H1 (cell line): ENCODE measurements around the gene SHROOM3. TPM values are rescaled to one million over a fixed set of nuclear protein-coding genes. Genes with fewer than 3 reads are reported as not detected.

Experiments
- CTCF ChIA-PET: fragments of 300-600 bp; sonication (Branson Sonifier 250); formaldehyde crosslinking; loops from one replicate; lab custom pipeline; 2021; ENCODE audit not compliant: partially characterized antibody; lab: Charles Lee
- POLR2A ChIA-PET: fragments of 300-600 bp; sonication (Branson Sonifier 250); formaldehyde crosslinking; loops from one replicate; lab custom pipeline; 2021; ENCODE audit warnings: inconsistent platforms; ENCODE audit not compliant: partially characterized antibody; lab: Charles Lee
- DNase-seq, 2 experiments: peaks; one replicate each; pipeline versions ENCODE4 v3.0.0 to v3.0.0-alpha.2; 2010 to 2022; ENCODE audit warnings: low spot score in 2 of 2, low read depth in 1 of 2, mixed read lengths in 1 of 2
- FAIRE-seq: peaks from 2 replicates; lab custom pipeline; 2011; peaks lifted over from hg19 to GRCh38; lab: Jason Lieb, UNC
- H2AFZ ChIP-seq: 2 replicates; pipeline ENCODE4 v1.8.1; 2012; ENCODE audit warnings: low read length, inconsistent platforms
- H2AK5ac ChIP-seq: 2 replicates; pipeline ENCODE4 v1.6.1; 2013; ENCODE audit warnings: low read depth, low read length
- H2BK120ac ChIP-seq: replicated peaks from 2 replicates; pipeline ENCODE3; 2013; ENCODE audit warnings: low read depth, low read length, inconsistent platforms
- H2BK12ac ChIP-seq: 2 replicates; pipeline ENCODE4 v1.6.1; 2013; ENCODE audit warnings: low read depth, low read length
- H2BK15ac ChIP-seq: 2 replicates; pipeline ENCODE4 v1.6.1; 2013; ENCODE audit warnings: low read length
- H2BK20ac ChIP-seq: 2 replicates; pipeline ENCODE4 v1.6.1; 2013; ENCODE audit warnings: low read length
- H2BK5ac ChIP-seq: 2 replicates; pipeline ENCODE4 v1.6.1; 2013; ENCODE audit warnings: low read depth, low read length
- H3K14ac ChIP-seq: 2 replicates; pipeline ENCODE4 v1.6.1; 2013; ENCODE audit warnings: inconsistent platforms; ENCODE audit not compliant: insufficient read length
- H3K18ac ChIP-seq: 2 replicates; pipeline ENCODE4 v1.6.1; 2013; ENCODE audit warnings: low read length; ENCODE audit errors: extremely low read depth
- H3K23ac ChIP-seq: 2 replicates; pipeline ENCODE4 v1.6.1; 2013; ENCODE audit warnings: inconsistent platforms; ENCODE audit not compliant: insufficient read length
- H3K23me2 ChIP-seq: 2 replicates; pipeline ENCODE4 v1.6.1; 2013; ENCODE audit warnings: low read depth, low read length
- H3K27ac ChIP-seq: 2 replicates; pipeline ENCODE4 v1.6.1; 2011; ENCODE audit warnings: low read depth, low read length, inconsistent platforms
- H3K27me3 ChIP-seq, 4 experiments: replicated peaks in 1 of 4; 1 replicate in 1 of 4; 2 replicates in 3 of 4; pipeline versions ENCODE4 v1.6.1 to v1.8.1; 2011 to 2013; ENCODE audit warnings: low read length in 3 of 4, mild to moderate bottlenecking in 3 of 4, inconsistent platforms in 2 of 4, mixed read lengths in 2 of 4, moderate library complexity in 1 of 4; ENCODE audit not compliant: control insufficient read depth in 3 of 4, insufficient read depth in 3 of 4; ENCODE audit errors: extremely low read depth in 1 of 4
- H3K36me3 ChIP-seq, 4 experiments: 2 replicates each; pipeline versions ENCODE4 v1.6.1 to v1.8.1; 2011 to 2013; ENCODE audit warnings: mild to moderate bottlenecking in 4 of 4, low read length in 3 of 4, moderate library complexity in 2 of 4, control low read depth in 1 of 4, inconsistent platforms in 1 of 4; ENCODE audit not compliant: insufficient read depth in 4 of 4, control insufficient read depth in 2 of 4
- H3K4ac ChIP-seq: replicated peaks from 2 replicates; pipeline ENCODE3; 2013; ENCODE audit warnings: low read length, low read depth, mixed read lengths, inconsistent platforms; ENCODE audit not compliant: insufficient read length
- H3K4me1 ChIP-seq, 4 experiments: replicated peaks in 1 of 4; 1 replicate in 1 of 4; 2 replicates in 3 of 4; pipeline versions ENCODE4 v1.6.1 to v1.8.1; 2011 to 2013; ENCODE audit warnings: low read length in 3 of 4, inconsistent platforms in 2 of 4, mixed read lengths in 1 of 4; ENCODE audit not compliant: insufficient read depth in 4 of 4, control insufficient read depth in 3 of 4
- H3K4me2 ChIP-seq, 2 experiments: 2 replicates each; pipeline versions ENCODE4 v1.6.1 to v1.8.1; 2011 to 2013; ENCODE audit warnings: low read depth in 2 of 2, low read length in 2 of 2, control low read depth in 1 of 2, inconsistent platforms in 1 of 2, mild to moderate bottlenecking in 1 of 2; ENCODE audit not compliant: insufficient read depth in 1 of 2
- H3K4me3 ChIP-seq, 4 experiments: fragments of 200-600, 300-600 bp in 1 of 4; sonication (generic), shearing (Covaris generic), sonication (Bioruptor Twin) in 1 of 4; 2 replicates each; pipeline versions ENCODE4 v1.5.1 to v1.8.1; 2011 to 2016; ENCODE audit warnings: low read length in 4 of 4, low read depth in 3 of 4, control low read depth in 2 of 4, inconsistent platforms in 2 of 4, mild to moderate bottlenecking in 2 of 4, mixed read lengths in 1 of 4, moderate library complexity in 1 of 4; ENCODE audit not compliant: insufficient read depth in 2 of 4; ENCODE audit errors: extremely low read depth in 1 of 4
- H3K56ac ChIP-seq: replicated peaks from 2 replicates; pipeline ENCODE3; 2013; ENCODE audit warnings: low read depth, mild to moderate bottlenecking, mixed read lengths, low read length, inconsistent platforms; ENCODE audit not compliant: insufficient read length
- H3K79me1 ChIP-seq: 2 replicates; pipeline ENCODE4 v1.6.1; 2013; ENCODE audit warnings: low read depth, low read length, control low read depth
- H3K79me2 ChIP-seq, 2 experiments: 2 replicates each; pipeline versions ENCODE4 v1.6.1 to v1.8.1; 2012 to 2013; ENCODE audit warnings: low read length in 2 of 2, mild to moderate bottlenecking in 2 of 2, inconsistent platforms in 1 of 2; ENCODE audit not compliant: insufficient read depth in 2 of 2, control insufficient read depth in 1 of 2
- H3K9ac ChIP-seq, 4 experiments: replicated peaks in 1 of 4; 1 replicate in 1 of 4; 2 replicates in 3 of 4; pipeline versions ENCODE4 v1.6.1 to v1.8.1; 2011 to 2013; ENCODE audit warnings: low read depth in 3 of 4, low read length in 3 of 4, control low read depth in 2 of 4, mild to moderate bottlenecking in 2 of 4, moderate library complexity in 2 of 4, inconsistent platforms in 1 of 4; ENCODE audit errors: extremely low read depth in 1 of 4
- H3K9me3 ChIP-seq, 2 experiments: 2 replicates each; pipeline versions ENCODE4 v1.6.1 to v1.8.1; 2012 to 2013; ENCODE audit warnings: mild to moderate bottlenecking in 2 of 2, moderate library complexity in 2 of 2, control low read depth in 1 of 2, inconsistent platforms in 1 of 2, low read depth in 1 of 2, low read length in 1 of 2, mixed read lengths in 1 of 2; ENCODE audit not compliant: insufficient read depth in 2 of 2
- H4K20me1 ChIP-seq, 2 experiments: replicated peaks in 1 of 2; 2 replicates each; pipeline versions ENCODE3 to v1.8.1; 2011 to 2013; ENCODE audit warnings: inconsistent platforms in 2 of 2, low read length in 2 of 2, mild to moderate bottlenecking in 1 of 2; ENCODE audit not compliant: insufficient read depth in 2 of 2, control insufficient read depth in 1 of 2
- H4K5ac ChIP-seq: 2 replicates; pipeline ENCODE4 v1.6.1; 2013; ENCODE audit warnings: low read length, low read depth, mixed read lengths, inconsistent platforms; ENCODE audit not compliant: insufficient read length
- H4K8ac ChIP-seq: 2 replicates; pipeline ENCODE4 v1.8.0; 2013; ENCODE audit warnings: mild to moderate bottlenecking, moderate library complexity, low read length, inconsistent platforms; ENCODE audit not compliant: insufficient read depth; ENCODE audit errors: extremely low read depth
- H4K91ac ChIP-seq: replicated peaks from 2 replicates; pipeline ENCODE3; 2013; ENCODE audit warnings: low read length, mixed read lengths, inconsistent platforms; ENCODE audit not compliant: insufficient read length
- ASH2L ChIP-seq: fragments of 200-600, 300-600 bp; sonication (generic); IDR thresholded peaks from one replicate; pipeline ENCODE4 v1.7.1; 2017; ENCODE audit warnings: low read length
- CBX5 ChIP-seq: fragments of 300-800, 300-1000 bp; sonication (generic); IDR thresholded peaks from 2 replicates; pipeline ENCODE4 v1.7.1; 2016; ENCODE audit warnings: antibody characterized with exemption, low read length, low read depth
- CBX8 ChIP-seq: fragments of 300-800, 300-1000 bp; sonication (generic); IDR thresholded peaks from 2 replicates; pipeline ENCODE4 v1.7.1; 2016; ENCODE audit warnings: low read depth, low read length, borderline replicate concordance
- CHD2 ChIP-seq: IDR thresholded peaks from 2 replicates; pipeline ENCODE4 v1.6.1; 2012; ENCODE audit warnings: low read length, improper control_type of control experiment
- EZH2 ChIP-seq: fragments of 200-600 bp; sonication (generic); IDR thresholded peaks from 2 replicates; pipeline ENCODE4 v1.7.1; 2012; ENCODE audit warnings: low read depth, mild to moderate bottlenecking, moderate library complexity, low read length, inconsistent platforms; ENCODE audit not compliant: severe bottlenecking
- FOSL1 ChIP-seq: IDR thresholded peaks from 2 replicates; pipeline ENCODE4 v1.6.1; 2011; ENCODE audit warnings: mild to moderate bottlenecking, low read depth, low read length, moderate library complexity; ENCODE audit not compliant: insufficient read depth
- JUND ChIP-seq: IDR thresholded peaks from 2 replicates; pipeline ENCODE4 v1.6.1; 2011; ENCODE audit warnings: mild to moderate bottlenecking, improper control_type of control experiment, low read length
- RBBP5 ChIP-seq: IDR thresholded peaks from 2 replicates; pipeline ENCODE4 v1.7.1; 2012; ENCODE audit warnings: low read depth, mild to moderate bottlenecking, inconsistent platforms, low read length, moderate library complexity, borderline replicate concordance
- RFX5 ChIP-seq: IDR thresholded peaks from 2 replicates; pipeline ENCODE4 v1.6.1; 2011; ENCODE audit warnings: low read depth, low read length, improper control_type of control experiment, borderline replicate concordance
- SAP30 ChIP-seq: fragments of 300-600 bp; sonication (generic); IDR thresholded peaks from 2 replicates; pipeline ENCODE4 v1.7.1; 2012; ENCODE audit warnings: low read length, moderate library complexity, mild to moderate bottlenecking, inconsistent platforms; ENCODE audit not compliant: insufficient read depth, insufficient replicate concordance
- SIN3A ChIP-seq, 2 experiments: IDR thresholded peaks in 1 of 2; conservative IDR thresholded peaks in 1 of 2; 2 replicates each; pipeline ENCODE4 v1.6.1; 2011 to 2012; ENCODE audit warnings: low read length in 2 of 2, improper control_type of control experiment in 1 of 2, low read depth in 1 of 2, mild to moderate bottlenecking in 1 of 2
- TCF12 ChIP-seq: IDR thresholded peaks from 2 replicates; pipeline ENCODE4 v1.6.1; 2011; ENCODE audit warnings: low read depth, mild to moderate bottlenecking, low read length
- ZNF274 ChIP-seq: IDR thresholded peaks from 2 replicates; pipeline ENCODE4 v1.7.0; 2012; ENCODE audit warnings: low read length, borderline replicate concordance; ENCODE audit errors: extremely low read depth
- WGBS, 2 experiments: shearing (Covaris generic) in 1 of 2; methylation state at CpG; one replicate each; pipeline versions ENCODE4 v1.1.6 to v1.1.7; 2013 to 2015; ENCODE audit warnings: low lambda C conversion rate in 2 of 2, mixed read lengths in 2 of 2, inconsistent platforms in 1 of 2, low coverage in 1 of 2, missing lambda C conversion rate in 1 of 2; ENCODE audit not compliant: insufficient replicate concordance in 2 of 2, insufficient coverage in 1 of 2, insufficient read length in 1 of 2; ENCODE audit errors: extremely low coverage in 1 of 2, missing lambda C conversion rate in 1 of 2; 5-methylcytosine and 5-hydroxymethylcytosine counted together
- polyA plus RNA-seq, 7 experiments: library from polyadenylated mRNA; depleted of rRNA in 3 of 7; stranded (reverse) in 5 of 7; unstranded in 2 of 7; fragments of >200 nt in 5 of 7; fragments of 200-250 nt in 2 of 7; gene quantifications; 1 replicate in 5 of 7; 2 replicates in 1 of 7; 4 replicates in 1 of 7; pipeline versions ENCODE4 v1.2.1 to v1.2.3, GENCODE V29; 2011 to 2013; ENCODE audit warnings: missing spikeins in 2 of 7, mixed read lengths in 2 of 7
- total RNA-seq: library from RNA; stranded (reverse); fragmentation: NEBNext Ultra II Directional; extraction: Animal tissue kit (Norgen Biotek cat#: 25700); gene quantifications from 2 replicates; pipeline ENCODE4 v1.2.1, GENCODE V29; 2021

Gene SHROOM3
- total and polyA plus RNA-seq, 2 of the 8 experiments (the other 6 are each of a cell fraction or from before 2014, with no cell fraction given) = 15.8 to 34.0 TPM

DNA sequence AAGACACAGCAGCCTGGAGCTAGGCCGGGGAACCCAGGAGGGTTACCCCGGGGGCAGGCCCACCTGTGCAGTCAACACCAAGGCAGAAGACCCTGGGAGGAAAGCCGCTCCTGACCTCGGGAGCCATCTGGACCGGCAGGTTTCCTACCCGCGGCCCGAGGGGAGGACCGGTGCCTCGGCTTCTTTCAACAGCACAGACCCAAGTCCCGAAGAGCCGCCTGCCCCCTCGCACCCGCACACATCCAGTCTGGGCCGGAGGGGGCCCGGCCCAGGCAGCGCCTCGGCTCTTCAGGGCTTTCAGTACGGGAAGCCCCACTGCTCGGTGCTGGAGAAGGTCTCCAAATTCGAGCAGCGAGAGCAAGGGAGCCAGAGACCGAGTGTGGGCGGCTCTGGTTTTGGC lies 305.2 kb downstream of the SHROOM3 start:
- no peak overlapping the region for H3K27ac ChIP-seq
- no peak overlapping the region for H3K9ac ChIP-seq
- no peak overlapping the region for H3K56ac ChIP-seq
- H2BK20ac ChIP-seq = no peak overlapping the region
- H4K8ac ChIP-seq = no peak overlapping the region
- H4K5ac ChIP-seq = no peak overlapping the region
- no peak overlapping the region for H4K91ac ChIP-seq
- no peak overlapping the region for H2BK12ac ChIP-seq
- DNase-seq (no peak), FAIRE-seq (no peak)
- H3K18ac ChIP-seq = no peak overlapping the region
- H3K4ac ChIP-seq = no peak overlapping the region
- no peak overlapping the region for H3K4me3 ChIP-seq
- no peak overlapping the region for H2AFZ ChIP-seq
- no peak overlapping the region for H3K23ac ChIP-seq
- WGBS, 2 experiments = 97% methylated on average over 22 of the region's 24 CpGs; no CpG with 5 or more reads in 1 of the 2 experiments
- H3K79me2 ChIP-seq = peaks cover 0 to 4% of the 10 kb centered on the region in 2 experiments; a peak in 1 of 4 replicates
- H4K20me1 ChIP-seq = peaks cover 0 to 3% of the 10 kb centered on the region in 2 experiments
- H2AK5ac ChIP-seq = no peak overlapping the region
- H3K4me2 ChIP-seq = no peak overlapping the region
- no peak overlapping the region for H2BK5ac ChIP-seq
- no peaks in the 10 kb centered on the region for H3K79me1 ChIP-seq
- ChIA-PET POLR2A (no interaction called here), CTCF (interaction anchor here (5.3 kb wide), 1 partner anchor 16 kb away, joined by 37 read pairs; no protein-coding TSS in a partner anchor)
- H3K9me3 ChIP-seq = no peaks in the 10 kb centered on the region
- H2BK120ac ChIP-seq = no peak overlapping the region
- H3K14ac ChIP-seq = no peak overlapping the region
- H3K23me2 ChIP-seq = no peaks in the 10 kb centered on the region
- no peak overlapping the region for H2BK15ac ChIP-seq
- no peaks in the 10 kb centered on the region for H3K27me3 ChIP-seq
- no peaks in the 10 kb centered on the region for H3K4me1 ChIP-seq
- peaks cover 6 to 32% (median 21%) of the 10 kb centered on the region in 4 experiments; a peak in 6 of 8 replicates for H3K36me3 ChIP-seq
- TF ChIP-seq SAP30 = no peak
- no peak for TF ChIP-seq CBX5
- TF ChIP-seq CBX8 = no peak
- TF ChIP-seq RFX5 = no peak
- TF ChIP-seq SIN3A (conservative IDR thresholded peaks at IDR 0.05 in 1 of 2, IDR thresholded peaks at IDR 0.05 in 1 of 2; ENCODE audit: low read depth in 1 of 2, low read length in 2 of 2) = no peak
- TF ChIP-seq RBBP5 = no peak
- TF ChIP-seq ZNF274 = no peak
- no peak for TF ChIP-seq JUND
- no peak for TF ChIP-seq FOSL1
- no peak for TF ChIP-seq CHD2
- TF ChIP-seq TCF12 = no peak
- TF ChIP-seq EZH2 = no peak
- TF ChIP-seq ASH2L = no peak
